ENCODE results near the gene PHAX.
A peak's percentile ranks its signal among the peaks of the same experiment; 100 is the strongest.
"Not testable (repeated sequence)": the region's sequence is repeated elsewhere in the genome, so short reads cannot be mapped to it uniquely, and the experiment has no call there.

The PHAX gene

GRCh38 chr5:126600631-126601511 lies at the start of gene PHAX:
Gene PHAX, plus strand, starts transcription at chr5:126600947. Its CDS starts 16 bp downstream, at chr5:126600963.
- DNase-seq (ENCODE audit: low read depth): peak; percentile 37

- no peak for DNase-seq (ENCODE audit: low read depth)
Measured at GRCh38 chr5:126552614-126553013, 48.1 kb upstream of the PHAX start.

- not testable (repeated sequence) for DNase-seq (ENCODE audit: low read depth)
Measured at GRCh38 chr5:126555101-126555500, 45.6 kb upstream of the PHAX start.

GRCh38 chr5:126561908-126562307 lies 38.8 kb upstream of the PHAX start:
- DNase-seq (ENCODE audit: low read depth): no peak

GRCh38 chr5:126562823-126563222 lies 37.9 kb upstream of the PHAX start:
- no peak for DNase-seq (ENCODE audit: low read depth)

GRCh38 chr5:126568206-126568755 lies 32.5 kb upstream of the PHAX start:
- DNase-seq (ENCODE audit: low read depth): no peak

GRCh38 chr5:126575644-126576043 lies 25.1 kb upstream of the PHAX start:
- no peak for DNase-seq (ENCODE audit: low read depth)

- no peak for DNase-seq (ENCODE audit: low read depth)
Measured at GRCh38 chr5:126576974-126577373, 23.8 kb upstream of the PHAX start.

GRCh38 chr5:126577415-126577814 lies 23.3 kb upstream of the PHAX start:
- no peak for DNase-seq (ENCODE audit: low read depth)

- no peak for DNase-seq (ENCODE audit: low read depth)
Measured at GRCh38 chr5:126579716-126580115, 21.0 kb upstream of the PHAX start.

- no peak for DNase-seq (ENCODE audit: low read depth)
Measured at GRCh38 chr5:126583761-126584160, 17.0 kb upstream of the PHAX start.

- DNase-seq (ENCODE audit: low read depth): no peak
Measured at GRCh38 chr5:126587551-126588390, 13.0 kb upstream of the PHAX start.

GRCh38 chr5:126589536-126590297 lies 11.0 kb upstream of the PHAX start:
- no peak for DNase-seq (ENCODE audit: low read depth)

GRCh38 chr5:126591549-126591948 lies 9.2 kb upstream of the PHAX start:
- DNase-seq (ENCODE audit: low read depth): no peak

- peak; percentile 4 for DNase-seq (ENCODE audit: low read depth)
Measured at GRCh38 chr5:126594748-126595485, 5.8 kb upstream of the PHAX start, which contains the start of gene ALDH7A1. Gene ALDH7A1, minus strand, starts transcription at chr5:126595219. Its CDS starts 21 bp downstream, at chr5:126595198.

- DNase-seq (ENCODE audit: low read depth): no peak
Measured at GRCh38 chr5:126595486-126596083, 5.2 kb upstream of the PHAX start.

- no peak for DNase-seq (ENCODE audit: low read depth)
Measured at GRCh38 chr5:126597156-126597555, 3.6 kb upstream of the PHAX start.

GRCh38 chr5:126599499-126599898 lies 1.2 kb upstream of the PHAX start:
- DNase-seq (ENCODE audit: low read depth): no peak

- DNase-seq (ENCODE audit: low read depth): not testable (repeated sequence)
Measured at GRCh38 chr5:126599971-126600630, 646 bp upstream of the PHAX start.

- no peak for DNase-seq (ENCODE audit: low read depth)
Measured at GRCh38 chr5:126603402-126603991, 2.8 kb downstream of the PHAX start.

All from stimulated activated CD8-positive, alpha-beta memory T cell treated with anti-CD3 and anti-CD28 coated beads, Interleukin-12 subunit alpha, Interleukin-12 subunit beta, amount 100 ng/mL, for 1 hour (primary cell).